HEK293 (cell line): ENCODE results near the gene PROCA1.

Experiments used
- BCL11A ChIP-seq: fragments of 450-650 bp; formaldehyde crosslinking; IDR thresholded peaks from 2 replicates; pipeline ENCODE4 v1.5.1; 2016; ENCODE audit warnings: low read depth, missing biosample characterization, missing genetic modification characterization
- GLI2 ChIP-seq: fragments of 450-650 bp; formaldehyde crosslinking; IDR thresholded peaks from 2 replicates; pipeline ENCODE4; 2017; ENCODE audit warnings: missing biosample characterization, missing genetic modification characterization, low read depth, borderline replicate concordance
- HOXC10 ChIP-seq: sonication (generic); formaldehyde crosslinking; IDR thresholded peaks from 2 replicates; pipeline ENCODE4 v1.8.1; 2023; ENCODE audit warnings: mild to moderate bottlenecking, missing genetic modification reagents
- KLF16 ChIP-seq: fragments of 450-650 bp; formaldehyde crosslinking; IDR thresholded peaks from 2 replicates; pipeline ENCODE4 v1.5.1; 2017; ENCODE audit warnings: missing biosample characterization, missing genetic modification characterization
- MEIS1 ChIP-seq: sonication (generic); formaldehyde crosslinking; IDR thresholded peaks from 2 replicates; pipeline ENCODE4 v1.8.1; 2022; ENCODE audit warnings: missing genetic modification reagents, mild to moderate bottlenecking, borderline replicate concordance
- MZF1 ChIP-seq: fragments of 450-650 bp; formaldehyde crosslinking; IDR thresholded peaks from 2 replicates; pipeline ENCODE4 v1.5.1; 2017; ENCODE audit warnings: missing biosample characterization, missing genetic modification characterization, borderline replicate concordance
- OSR2 ChIP-seq: fragments of 450-650 bp; formaldehyde crosslinking; IDR thresholded peaks from 2 replicates; pipeline ENCODE4 v1.5.1; 2016; ENCODE audit warnings: missing biosample characterization, missing genetic modification characterization
- SCRT2 ChIP-seq: fragments of 450-650 bp; formaldehyde crosslinking; IDR thresholded peaks from 2 replicates; pipeline ENCODE4 v1.5.1; 2016; ENCODE audit warnings: missing biosample characterization, missing genetic modification characterization
- SP7 ChIP-seq: fragments of 450-650 bp; formaldehyde crosslinking; IDR thresholded peaks from 2 replicates; pipeline ENCODE4 v1.5.1; 2016; ENCODE audit warnings: missing biosample characterization, missing genetic modification characterization
- TCF7L2 ChIP-seq: IDR thresholded peaks from 2 replicates; pipeline ENCODE4 v1.6.1; 2011; ENCODE audit warnings: low read depth, mild to moderate bottlenecking, inconsistent platforms, low read length, moderate library complexity, borderline replicate concordance
- YY1 ChIP-seq: fragments of 450-650 bp; formaldehyde crosslinking; IDR thresholded peaks from 2 replicates; pipeline ENCODE4 v1.5.1; 2018; ENCODE audit warnings: missing biosample characterization, missing genetic modification characterization
- ZBTB1 ChIP-seq: fragments of 450-650 bp; formaldehyde crosslinking; IDR thresholded peaks from 2 replicates; pipeline ENCODE4 v1.5.1; 2016; ENCODE audit warnings: missing biosample characterization, missing genetic modification characterization
- ZIC2 ChIP-seq: fragments of 450-650 bp; formaldehyde crosslinking; IDR thresholded peaks from 2 replicates; pipeline ENCODE4 v1.5.1; 2016; ENCODE audit warnings: missing biosample characterization, missing genetic modification characterization
- ZNF112 ChIP-seq: fragments of 450-650 bp; formaldehyde crosslinking; IDR thresholded peaks from 2 replicates; pipeline ENCODE4 v1.5.0; 2017; ENCODE audit warnings: missing biosample characterization, missing genetic modification characterization
- ZNF18 ChIP-seq: fragments of 450-650 bp; formaldehyde crosslinking; IDR thresholded peaks from 2 replicates; pipeline ENCODE4 v1.5.1; 2016; ENCODE audit warnings: missing biosample characterization, missing genetic modification characterization
- ZNF184 ChIP-seq: fragments of 450-650 bp; IDR thresholded peaks from 2 replicates; pipeline ENCODE4 v1.5.1; 2018; ENCODE audit warnings: missing biosample characterization, mild to moderate bottlenecking, missing genetic modification characterization
- ZNF280C ChIP-seq: fragments of 450-650 bp; formaldehyde crosslinking; IDR thresholded peaks from 2 replicates; pipeline ENCODE4 v1.5.1; 2016; ENCODE audit warnings: missing biosample characterization, missing genetic modification characterization
- ZNF341 ChIP-seq: fragments of 450-650 bp; formaldehyde crosslinking; IDR thresholded peaks from 2 replicates; pipeline ENCODE4; 2016; ENCODE audit warnings: low read depth, missing biosample characterization, missing genetic modification characterization
- ZNF394 ChIP-seq: fragments of 450-650 bp; formaldehyde crosslinking; IDR thresholded peaks from 2 replicates; pipeline ENCODE4 v1.5.1; 2016; ENCODE audit warnings: missing biosample characterization, missing genetic modification characterization, mild to moderate bottlenecking, moderate library complexity, borderline replicate concordance
- ZNF398 ChIP-seq: fragments of 450-650 bp; formaldehyde crosslinking; IDR thresholded peaks from 2 replicates; pipeline ENCODE4 v1.5.1; 2017; ENCODE audit warnings: missing biosample characterization, missing genetic modification characterization
- ZNF404 ChIP-seq: fragments of 450-650 bp; formaldehyde crosslinking; IDR thresholded peaks from 2 replicates; pipeline ENCODE4 v1.5.1; 2017; ENCODE audit warnings: missing biosample characterization, missing genetic modification characterization
- ZNF426 ChIP-seq: fragments of 450-650 bp; formaldehyde crosslinking; IDR thresholded peaks from 2 replicates; pipeline ENCODE4 v1.5.1; 2017; ENCODE audit warnings: missing biosample characterization, missing genetic modification characterization, mild to moderate bottlenecking, inconsistent platforms, moderate library complexity
- ZNF433 ChIP-seq: fragments of 450-650 bp; formaldehyde crosslinking; IDR thresholded peaks from 2 replicates; pipeline ENCODE4 v1.5.1; 2016; ENCODE audit warnings: missing biosample characterization, missing genetic modification characterization, low read depth
- ZNF449 ChIP-seq: fragments of 450-650 bp; formaldehyde crosslinking; IDR thresholded peaks from 2 replicates; pipeline ENCODE4 v1.5.1; 2017; ENCODE audit warnings: missing biosample characterization, mild to moderate bottlenecking, missing genetic modification characterization, moderate library complexity
- ZNF510 ChIP-seq: fragments of 450-650 bp; formaldehyde crosslinking; IDR thresholded peaks from 2 replicates; pipeline ENCODE4 v1.5.1; 2018; ENCODE audit warnings: mild to moderate bottlenecking, missing genetic modification characterization, missing biosample characterization; ENCODE audit not compliant: insufficient replicate concordance
- ZNF558 ChIP-seq: fragments of 450-650 bp; formaldehyde crosslinking; IDR thresholded peaks from 2 replicates; pipeline ENCODE4 v1.5.1; 2016; ENCODE audit warnings: missing biosample characterization, missing genetic modification characterization
- ZNF571 ChIP-seq: fragments of 450-650 bp; formaldehyde crosslinking; IDR thresholded peaks from 2 replicates; pipeline ENCODE4 v1.5.0; 2017; ENCODE audit warnings: missing biosample characterization, missing genetic modification characterization
- ZNF580 ChIP-seq: fragments of 450-650 bp; formaldehyde crosslinking; IDR thresholded peaks from 2 replicates; pipeline ENCODE4 v1.5.1; 2016; ENCODE audit warnings: missing biosample characterization, missing genetic modification characterization
- ZNF585B ChIP-seq: fragments of 450-650 bp; formaldehyde crosslinking; IDR thresholded peaks from 2 replicates; pipeline ENCODE4 v1.5.1; 2016; ENCODE audit warnings: missing biosample characterization, missing genetic modification characterization
- ZNF600 ChIP-seq: fragments of 450-650 bp; formaldehyde crosslinking; IDR thresholded peaks from 2 replicates; pipeline ENCODE4 v1.5.1; 2016; ENCODE audit warnings: missing biosample characterization, missing genetic modification characterization
- ZNF76 ChIP-seq: fragments of 450-650 bp; formaldehyde crosslinking; IDR thresholded peaks from 2 replicates; pipeline ENCODE4; 2016; ENCODE audit warnings: low read depth, missing biosample characterization, missing genetic modification characterization, borderline replicate concordance
- ZNF768 ChIP-seq: fragments of 450-650 bp; formaldehyde crosslinking; IDR thresholded peaks from 2 replicates; pipeline ENCODE4 v1.5.1; 2018; ENCODE audit warnings: missing biosample characterization, mild to moderate bottlenecking, missing genetic modification characterization
- ZNF792 ChIP-seq: fragments of 450-650 bp; formaldehyde crosslinking; IDR thresholded peaks from 2 replicates; pipeline ENCODE4 v1.5.1; 2016; ENCODE audit warnings: missing biosample characterization, missing genetic modification characterization
- ZXDB ChIP-seq: fragments of 450-650 bp; formaldehyde crosslinking; IDR thresholded peaks from 2 replicates; pipeline ENCODE4 v1.5.1; 2016; ENCODE audit warnings: missing biosample characterization, missing genetic modification characterization

PROCA1 gene

GRCh38 chr17:28744972-28745785 lies 33.5 kb upstream of the PROCA1 start (continued):
- TF ChIP-seq ZNF18 (no peak), TCF7L2 (no peak), MEIS1 (CRISPR knock-in tag) (no peak), ZNF398 (tag by site-specific recombination) (peak; percentile 88), ZNF280C (tag by site-specific recombination) (no peak), ZNF585B (tag by site-specific recombination) (no peak), ZNF433 (tag by site-specific recombination) (no peak), YY1 (tag by site-specific recombination) (no peak), ZNF600 (peak; percentile 72), SCRT2 (tag by site-specific recombination) (no peak), MZF1 (no peak), ZNF112 (tag by site-specific recombination) (no peak), ZNF76 (tag by site-specific recombination) (no peak), ZNF510 (tag by site-specific recombination) (no peak), GLI2 (no peak), ZNF184 (tag by site-specific recombination) (no peak), ZNF449 (tag by site-specific recombination) (no peak), ZNF558 (tag by site-specific recombination) (no peak), BCL11A (tag by site-specific recombination) (no peak), SP7 (tag by site-specific recombination) (no peak), ZNF792 (tag by site-specific recombination) (no peak), ZNF341 (tag by site-specific recombination) (peak; percentile 33), ZNF404 (tag by site-specific recombination) (no peak), ZNF426 (tag by site-specific recombination) (no peak), ZNF580 (tag by site-specific recombination) (no peak), ZBTB1 (tag by site-specific recombination) (no peak), ZNF571 (tag by site-specific recombination) (no peak), ZNF768 (tag by site-specific recombination) (no peak), ZXDB (tag by site-specific recombination) (no peak), ZNF394 (tag by site-specific recombination) (peak; percentile 16; the same call in 1 of the 2 replicates), KLF16 (no peak), ZIC2 (tag by site-specific recombination) (peak; percentile 65), HOXC10 (no peak), OSR2 (tag by site-specific recombination) (peak; percentile 25)
